ENCODE data around the gene SLC44A4.

Gene SLC44A4

DNA sequence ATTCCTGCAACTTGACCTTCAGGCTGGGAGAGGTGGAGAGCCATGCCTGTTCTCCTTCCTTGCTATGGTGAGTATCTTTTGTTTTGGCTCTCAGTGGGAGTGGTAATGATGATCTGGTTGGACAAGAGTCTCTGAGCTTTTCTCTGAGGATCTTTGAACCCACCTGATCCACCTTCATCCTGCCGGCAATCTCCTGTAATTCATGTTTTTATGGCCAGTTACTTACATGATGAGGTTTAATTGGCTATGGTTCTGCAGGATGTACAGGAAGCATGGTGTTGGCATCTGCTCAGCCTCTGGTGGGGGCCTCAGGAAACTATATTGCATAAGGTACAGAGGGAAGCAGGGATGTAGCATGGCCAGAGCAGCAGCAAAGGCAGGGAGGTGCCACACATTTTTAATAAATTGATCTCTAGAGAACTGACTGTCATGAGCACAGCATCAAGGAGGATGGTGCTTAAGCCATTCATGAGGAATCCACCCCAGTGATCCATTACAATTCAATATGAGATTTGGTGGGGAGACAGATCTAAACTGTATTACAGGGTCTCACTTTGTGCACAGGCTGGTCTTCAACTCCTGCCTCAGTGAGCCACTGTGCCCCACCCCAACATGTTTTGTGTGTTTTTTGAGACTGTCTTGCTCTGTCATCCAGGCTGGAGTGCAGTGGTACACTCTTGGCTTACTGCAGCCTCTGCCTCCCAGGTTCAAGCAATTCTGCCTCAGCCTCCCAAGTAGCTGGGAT is 41.3 kb downstream of the SLC44A4 start:
- Histone ChIP-seq H3K9me3 (ENCODE audit: control insufficient read depth, insufficient read depth, low read length) (no peaks in the 10 kb centered on the region), H3K4me3 (ENCODE audit: low read length) (peak overlapping the region; percentile 93), H3K27me3 (ENCODE audit: control insufficient read depth, low read length) (no peaks in the 10 kb centered on the region; the same call in 1 of the 2 replicates), H4K20me1 (ENCODE audit: control insufficient read depth, insufficient read depth, low read depth, low read length) (peaks cover 23% of the 10 kb centered on the region), H3K4me1 (ENCODE audit: control insufficient read depth, low read length) (peaks cover 44% of the 10 kb centered on the region), H3F3A (ENCODE audit: control insufficient read depth, insufficient read depth) (peaks cover 83% of the 10 kb centered on the region), H3K36me3 (ENCODE audit: control insufficient read depth, low read length) (peaks cover 72% of the 10 kb centered on the region), H3K79me2 (ENCODE audit: control insufficient read depth, low read length) (peaks cover 61% of the 10 kb centered on the region), H3K4me2 (ENCODE audit: low read length) (peak overlapping the region; percentile 88), H3K9me2 (replicated peaks; ENCODE audit: control insufficient read depth, low read length) (no peaks in the 10 kb centered on the region), H3K27ac (ENCODE audit: low read depth, low read length) (peak overlapping the region; percentile 87)
- TF ChIP-seq EZH2phosphoT487 (IDR thresholded peaks at IDR 0.05; ENCODE audit: borderline replicate concordance, low read length), result no peak
- TF ChIP-seq, protein P1, sequence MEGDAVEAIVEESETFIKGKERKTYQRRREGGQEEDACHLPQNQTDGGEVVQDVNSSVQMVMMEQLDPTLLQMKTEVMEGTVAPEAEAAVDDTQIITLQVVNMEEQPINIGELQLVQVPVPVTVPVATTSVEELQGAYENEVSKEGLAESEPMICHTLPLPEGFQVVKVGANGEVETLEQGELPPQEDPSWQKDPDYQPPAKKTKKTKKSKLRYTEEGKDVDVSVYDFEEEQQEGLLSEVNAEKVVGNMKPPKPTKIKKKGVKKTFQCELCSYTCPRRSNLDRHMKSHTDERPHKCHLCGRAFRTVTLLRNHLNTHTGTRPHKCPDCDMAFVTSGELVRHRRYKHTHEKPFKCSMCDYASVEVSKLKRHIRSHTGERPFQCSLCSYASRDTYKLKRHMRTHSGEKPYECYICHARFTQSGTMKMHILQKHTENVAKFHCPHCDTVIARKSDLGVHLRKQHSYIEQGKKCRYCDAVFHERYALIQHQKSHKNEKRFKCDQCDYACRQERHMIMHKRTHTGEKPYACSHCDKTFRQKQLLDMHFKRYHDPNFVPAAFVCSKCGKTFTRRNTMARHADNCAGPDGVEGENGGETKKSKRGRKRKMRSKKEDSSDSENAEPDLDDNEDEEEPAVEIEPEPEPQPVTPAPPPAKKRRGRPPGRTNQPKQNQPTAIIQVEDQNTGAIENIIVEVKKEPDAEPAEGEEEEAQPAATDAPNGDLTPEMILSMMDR (IDR thresholded peaks at IDR 0.05; ENCODE audit: low read depth, low read length, poor library complexity, severe bottlenecking), result no peak

DNA sequence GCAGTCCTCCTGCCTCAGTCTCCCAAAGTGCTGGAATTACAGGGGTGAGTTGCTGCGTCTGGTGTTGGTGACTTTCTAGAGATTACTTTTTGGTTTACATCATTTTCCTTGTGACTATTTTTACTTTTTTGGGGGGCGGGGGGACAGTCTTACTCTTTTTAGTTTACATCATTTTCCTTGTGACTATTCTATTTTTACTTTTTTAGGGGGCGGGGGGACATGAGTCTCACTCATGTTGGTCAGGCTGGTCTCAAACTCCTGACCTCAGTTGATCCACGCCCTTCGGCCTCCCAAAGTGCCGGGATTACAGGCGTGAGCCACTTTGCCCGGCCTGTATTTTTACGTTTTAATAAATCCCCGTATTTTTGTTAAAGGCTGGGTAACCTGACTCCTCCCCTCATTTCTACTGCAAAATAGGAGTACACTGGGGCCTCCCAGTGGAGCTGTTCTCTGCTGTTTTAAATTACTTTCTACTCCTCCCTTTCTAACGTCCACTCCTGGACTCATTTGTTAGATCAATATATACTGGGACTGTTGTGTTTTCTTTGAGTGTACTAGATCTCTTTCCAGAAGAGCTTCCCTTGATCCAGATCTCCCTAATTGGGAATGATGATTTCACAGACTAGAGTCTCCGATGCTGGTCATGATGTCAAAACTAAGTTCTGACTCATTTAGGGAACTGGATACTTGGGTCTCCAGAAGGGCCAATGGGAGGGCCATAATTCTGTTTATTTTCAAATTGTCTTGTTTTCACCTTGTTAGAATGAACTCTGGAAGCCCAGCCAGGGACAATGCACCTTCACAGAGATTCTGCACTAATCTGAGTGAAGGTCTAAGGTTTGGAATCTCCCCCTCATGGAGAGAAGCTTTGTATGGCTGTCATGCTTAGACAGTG is 42.1 kb downstream of the SLC44A4 start:
- Histone ChIP-seq H3K36me3 (ENCODE audit: control insufficient read depth, low read length) (peaks cover 69% of the 10 kb centered on the region), H3K4me3 (ENCODE audit: low read length) (peak overlapping the region; percentile 93), H3K27me3 (ENCODE audit: control insufficient read depth, low read length) (no peaks in the 10 kb centered on the region; the same call in 1 of the 2 replicates), H3K4me1 (ENCODE audit: control insufficient read depth, low read length) (peaks cover 52% of the 10 kb centered on the region), H3K4me2 (ENCODE audit: low read length) (peak overlapping the region; percentile 88), H3K9me2 (replicated peaks; ENCODE audit: control insufficient read depth, low read length) (no peaks in the 10 kb centered on the region), H3F3A (ENCODE audit: control insufficient read depth, insufficient read depth) (peaks cover 81% of the 10 kb centered on the region), H4K20me1 (ENCODE audit: control insufficient read depth, insufficient read depth, low read depth, low read length) (peaks cover 23% of the 10 kb centered on the region), H3K79me2 (ENCODE audit: control insufficient read depth, low read length) (peaks cover 67% of the 10 kb centered on the region), H3K27ac (ENCODE audit: low read depth, low read length) (peak overlapping the region; percentile 87), H3K9me3 (ENCODE audit: control insufficient read depth, insufficient read depth, low read length) (no peaks in the 10 kb centered on the region)
- TF ChIP-seq, protein P1 (IDR thresholded peaks at IDR 0.05; ENCODE audit: low read depth, low read length, poor library complexity, severe bottlenecking), result no peak

- Histone ChIP-seq H4K20me1 (ENCODE audit: control insufficient read depth, insufficient read depth, low read depth, low read length) (peaks cover 23% of the 10 kb centered on the region), H3K27me3 (ENCODE audit: control insufficient read depth, low read length) (no peaks in the 10 kb centered on the region; the same call in 1 of the 2 replicates), H3K9me3 (ENCODE audit: control insufficient read depth, insufficient read depth, low read length) (no peaks in the 10 kb centered on the region), H3K4me2 (ENCODE audit: low read length) (peak overlapping the region; percentile 88), H3K36me3 (ENCODE audit: control insufficient read depth, low read length) (peaks cover 72% of the 10 kb centered on the region), H3K4me1 (ENCODE audit: control insufficient read depth, low read length) (peaks cover 59% of the 10 kb centered on the region), H3K4me3 (ENCODE audit: low read length) (peak overlapping the region; percentile 93), H3F3A (ENCODE audit: control insufficient read depth, insufficient read depth) (peaks cover 81% of the 10 kb centered on the region), H3K9me2 (replicated peaks; ENCODE audit: control insufficient read depth, low read length) (no peaks in the 10 kb centered on the region), H3K27ac (ENCODE audit: low read depth, low read length) (peak overlapping the region; percentile 87), H3K79me2 (ENCODE audit: control insufficient read depth, low read length) (peaks cover 74% of the 10 kb centered on the region)
- TF ChIP-seq EZH2phosphoT487 (IDR thresholded peaks at IDR 0.05; ENCODE audit: borderline replicate concordance, low read length), result no peak
- TF ChIP-seq, protein P1 (IDR thresholded peaks at IDR 0.05; ENCODE audit: low read depth, low read length, poor library complexity, severe bottlenecking), result no peak
These were observed 42.7 kb downstream of the SLC44A4 start for GRCh38 chr6:31836047-31836473.
